NCI-H2196 treated with DMSO at 0.1 percent for 48 hours (cell line): ENCODE data around the gene LASP1.

Experiments used
- DNase-seq: peaks from one replicate; lab custom pipeline; 2025; ENCODE audit not compliant: unreplicated experiment; lab: John Stamatoyannopoulos, UW

LASP1 gene

GRCh38 chr17:38868817-38869525, 887 bp upstream of the LASP1 start:
- peak; percentile 9 for DNase-seq

GRCh38 chr17:38870259-38871165, 654 bp downstream of the LASP1 start:
- no peak for DNase-seq

DNA sequence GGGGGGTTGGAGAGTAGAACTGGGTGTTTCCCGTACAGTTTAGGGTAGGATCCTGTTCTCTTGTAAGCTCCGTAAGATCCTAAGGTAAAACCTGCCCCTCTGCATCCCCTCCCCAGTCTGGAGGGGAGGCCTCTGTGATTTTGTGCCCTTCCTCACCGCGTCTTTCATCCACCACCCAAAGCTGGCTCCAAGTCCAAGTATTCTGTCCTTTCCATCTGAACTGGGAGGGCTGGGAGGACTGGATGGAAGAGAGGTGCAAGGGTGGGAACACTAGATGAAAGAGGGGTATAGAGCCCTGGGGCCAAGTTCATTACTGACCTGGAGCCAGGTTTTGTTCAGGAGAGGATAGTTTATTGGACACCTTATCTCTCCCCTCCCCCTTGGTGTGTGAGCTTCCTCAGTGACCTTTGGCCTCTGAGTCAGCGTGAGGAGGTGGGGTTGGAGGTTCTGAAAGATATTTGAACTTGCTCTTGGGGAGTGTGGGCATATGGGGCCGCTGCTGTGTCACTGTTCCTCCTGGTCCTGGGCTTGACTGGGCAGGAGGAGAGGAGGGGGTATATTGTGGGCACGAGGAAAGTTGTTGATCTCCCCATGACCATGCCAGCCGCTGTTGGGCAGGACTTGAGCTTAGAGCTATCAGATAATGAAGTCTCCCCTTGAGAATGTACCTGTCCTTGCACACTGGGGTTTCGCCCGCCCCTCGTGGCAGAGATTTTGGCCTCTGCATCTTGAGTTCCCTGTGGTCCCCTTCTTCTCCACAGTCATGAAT, 1.6 kb downstream of the LASP1 start:
- DNase-seq = peak; percentile 20

- no peak for DNase-seq
Observed at GRCh38 chr17:38872027-38872511, 2.2 kb downstream of the LASP1 start.

GRCh38 chr17:38872671-38873385, 3.0 kb downstream of the LASP1 start:
- DNase-seq = no peak

GRCh38 chr17:38873640-38874380, 4.0 kb downstream of the LASP1 start:
- no peak for DNase-seq

- no peak for DNase-seq
Observed at GRCh38 chr17:38874505-38875400, 4.9 kb downstream of the LASP1 start.

DNA sequence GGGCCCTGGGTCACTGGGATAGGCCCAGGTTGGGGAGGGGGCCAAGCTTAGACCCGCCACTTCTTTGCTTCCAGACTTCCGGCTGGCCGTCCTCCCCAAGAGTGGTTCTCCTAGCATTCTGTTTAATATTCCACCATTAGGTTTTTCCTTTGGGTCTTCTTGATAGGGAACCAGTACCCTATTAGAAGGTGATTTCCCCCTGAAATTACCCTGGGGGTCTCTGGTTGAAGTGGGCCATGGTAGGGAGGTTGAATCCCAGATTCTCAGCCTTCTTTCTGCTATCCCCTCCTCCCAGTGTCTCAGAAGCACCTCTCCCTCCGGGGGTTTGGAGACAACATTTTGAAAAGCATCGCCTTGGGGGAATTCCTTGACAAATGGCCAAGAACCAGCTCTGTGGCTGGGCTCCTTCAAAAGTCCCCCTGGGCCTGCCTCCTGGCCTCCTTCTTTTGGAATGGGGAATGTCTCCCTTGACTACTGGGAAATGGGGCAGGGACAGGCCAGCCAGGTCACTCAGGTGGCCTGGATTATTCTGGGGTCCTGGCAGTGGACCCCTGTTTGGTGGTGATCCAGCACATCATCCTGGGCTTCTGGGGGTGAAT, 5.7 kb downstream of the LASP1 start:
- no peak for DNase-seq

DNA sequence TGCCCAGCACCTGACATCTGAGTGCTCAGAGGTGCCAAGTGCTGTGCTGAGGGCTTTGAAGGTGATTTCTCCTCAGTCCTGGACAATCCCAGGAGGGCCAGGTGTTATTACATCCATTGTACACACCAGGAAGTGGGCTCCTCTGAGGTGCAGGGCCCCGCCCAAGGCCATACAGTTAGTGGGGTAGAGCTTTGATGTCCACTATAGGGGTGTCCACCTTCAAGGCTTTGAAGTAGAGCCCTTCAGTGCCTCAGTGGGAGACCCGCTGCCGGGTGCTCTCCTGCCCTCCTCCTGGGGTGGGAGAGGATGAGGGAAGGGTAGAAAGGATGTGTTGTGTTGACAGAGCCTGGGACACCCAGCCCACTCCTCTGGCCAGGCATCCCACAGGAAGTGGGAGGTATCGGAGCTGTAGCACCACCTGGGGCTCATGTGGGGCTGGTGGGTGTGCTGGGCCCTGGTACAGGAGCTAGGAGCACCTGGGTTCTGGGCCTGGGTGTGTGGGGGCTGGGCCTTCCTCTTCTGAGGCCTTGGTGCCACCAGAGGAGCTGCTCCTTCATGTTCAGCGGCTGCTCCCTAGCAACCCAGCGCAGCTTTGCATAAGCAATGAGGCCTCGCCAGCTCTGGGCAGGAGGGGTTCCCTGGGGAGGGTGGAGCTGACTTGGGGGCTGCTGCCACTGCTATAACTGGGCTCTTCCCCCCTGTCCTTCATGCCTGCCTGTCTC, 7.4 kb downstream of the LASP1 start:
- DNase-seq = no peak

DNA sequence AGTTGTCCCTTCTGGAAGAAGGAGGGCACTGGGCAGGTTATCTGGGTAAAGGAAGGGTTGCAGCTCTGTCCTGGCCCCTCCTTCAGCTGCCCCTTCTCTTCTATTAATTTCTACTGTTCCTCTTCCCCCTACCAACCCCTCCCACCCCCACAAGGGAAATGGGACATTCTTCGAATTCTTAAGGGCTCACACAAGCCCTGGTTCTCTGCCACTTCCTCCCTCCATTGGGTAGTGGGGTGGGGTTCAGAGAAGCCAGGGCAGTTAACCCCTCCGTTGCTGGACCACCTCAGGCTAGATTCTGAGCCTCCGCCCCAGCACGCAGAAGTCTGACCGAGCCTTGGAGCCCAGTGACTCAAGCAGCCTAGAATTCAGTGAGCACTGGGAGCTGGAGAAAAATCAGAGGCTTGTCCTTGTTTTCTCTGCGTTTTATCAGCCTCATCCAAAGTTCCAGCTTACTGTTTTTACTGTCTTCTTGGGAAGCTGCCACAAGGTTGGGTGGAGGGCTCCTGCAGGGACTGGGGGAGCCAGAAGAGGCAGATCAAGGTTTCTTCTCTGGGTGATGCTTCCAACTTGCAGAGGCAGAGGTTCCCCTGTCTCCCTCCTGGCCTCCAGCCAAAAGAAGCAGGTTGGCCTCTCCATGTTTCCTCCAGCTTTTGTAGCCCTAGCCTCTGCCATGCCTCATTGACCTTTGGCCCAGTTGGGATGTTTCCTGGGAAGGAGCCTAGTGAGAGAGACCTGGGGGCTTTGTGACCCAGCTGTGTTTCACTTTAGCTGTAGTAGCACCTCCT, 10.2 kb downstream of the LASP1 start:
- DNase-seq = no peak

DNA sequence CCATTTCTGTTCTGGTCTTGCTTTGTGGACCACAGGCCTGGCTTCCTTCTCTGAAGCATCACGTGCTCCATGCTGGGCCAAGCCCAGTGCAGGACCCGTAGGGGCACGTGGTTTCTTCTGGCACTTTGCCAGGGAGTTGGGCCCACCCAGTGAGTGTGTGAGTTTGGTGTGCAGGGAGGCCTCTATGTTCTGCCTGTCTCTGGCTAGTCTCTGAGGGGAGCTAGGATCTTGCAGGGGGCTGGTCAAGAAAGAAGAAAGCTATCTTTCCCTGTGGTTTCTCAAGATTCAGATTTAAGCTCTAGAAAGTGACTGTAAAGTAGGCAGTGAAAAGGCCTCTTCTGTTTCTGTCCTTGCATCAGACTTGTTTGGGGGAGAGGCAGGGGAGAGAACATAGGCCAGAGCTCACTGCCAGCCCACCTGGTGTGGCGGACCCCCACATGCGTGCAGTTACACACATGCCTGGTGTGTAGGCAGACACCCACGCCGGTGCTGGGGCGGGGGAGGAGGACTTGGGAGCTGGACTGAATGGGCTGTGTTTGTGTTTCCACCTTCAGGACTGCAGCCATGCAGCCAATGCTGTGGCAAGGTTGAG, 11.8 kb downstream of the LASP1 start:
- no peak for DNase-seq

DNA sequence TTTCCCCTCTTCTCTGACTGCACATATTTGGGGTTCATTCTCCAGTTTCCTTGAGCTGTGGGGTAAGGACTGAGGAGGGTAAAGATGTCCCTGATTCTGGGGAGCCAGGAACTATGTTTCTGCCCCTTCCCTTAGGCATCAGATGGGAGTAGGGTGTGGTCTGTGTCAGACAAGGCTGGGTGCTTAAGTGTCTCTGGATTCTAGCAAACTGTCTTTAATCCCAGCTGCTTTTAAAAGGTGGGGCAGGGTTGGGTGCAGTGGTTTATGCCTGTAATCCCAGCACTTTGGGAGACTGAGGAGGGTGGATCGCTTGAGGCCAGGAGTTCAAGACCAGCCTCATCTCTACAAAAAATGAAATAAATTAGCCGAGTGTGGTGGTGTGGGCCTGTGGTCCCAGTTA, 13.0 kb downstream of the LASP1 start:
- no peak for DNase-seq

GRCh38 chr17:38883592-38884526, 14.0 kb downstream of the LASP1 start:
- DNase-seq = no peak

- no peak for DNase-seq
Observed at GRCh38 chr17:38885044-38885727, 15.3 kb downstream of the LASP1 start.
